ENCODE results near the gene ASCL1.

DNA sequence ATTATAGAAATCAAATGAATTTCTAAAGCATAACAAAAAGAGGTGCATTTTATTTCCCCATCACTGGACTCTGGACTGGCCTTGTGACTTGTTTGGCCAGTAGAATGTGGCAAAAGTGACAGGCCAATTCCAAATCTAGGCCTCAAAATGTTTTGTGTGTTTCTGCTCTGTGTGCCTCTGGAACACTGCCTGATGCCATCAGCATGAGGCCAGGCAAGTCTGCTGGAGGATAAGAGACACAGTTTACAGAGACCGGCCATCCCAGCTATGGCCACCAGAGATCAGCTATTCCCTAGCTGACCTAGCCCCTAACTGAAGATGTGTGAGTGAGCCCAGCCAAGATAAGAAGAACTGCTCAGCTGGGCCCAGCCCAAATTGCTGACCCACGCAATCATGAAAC lies 32.9 kb downstream of the ASCL1 start:
- TF ChIP-seq, protein P1, sequence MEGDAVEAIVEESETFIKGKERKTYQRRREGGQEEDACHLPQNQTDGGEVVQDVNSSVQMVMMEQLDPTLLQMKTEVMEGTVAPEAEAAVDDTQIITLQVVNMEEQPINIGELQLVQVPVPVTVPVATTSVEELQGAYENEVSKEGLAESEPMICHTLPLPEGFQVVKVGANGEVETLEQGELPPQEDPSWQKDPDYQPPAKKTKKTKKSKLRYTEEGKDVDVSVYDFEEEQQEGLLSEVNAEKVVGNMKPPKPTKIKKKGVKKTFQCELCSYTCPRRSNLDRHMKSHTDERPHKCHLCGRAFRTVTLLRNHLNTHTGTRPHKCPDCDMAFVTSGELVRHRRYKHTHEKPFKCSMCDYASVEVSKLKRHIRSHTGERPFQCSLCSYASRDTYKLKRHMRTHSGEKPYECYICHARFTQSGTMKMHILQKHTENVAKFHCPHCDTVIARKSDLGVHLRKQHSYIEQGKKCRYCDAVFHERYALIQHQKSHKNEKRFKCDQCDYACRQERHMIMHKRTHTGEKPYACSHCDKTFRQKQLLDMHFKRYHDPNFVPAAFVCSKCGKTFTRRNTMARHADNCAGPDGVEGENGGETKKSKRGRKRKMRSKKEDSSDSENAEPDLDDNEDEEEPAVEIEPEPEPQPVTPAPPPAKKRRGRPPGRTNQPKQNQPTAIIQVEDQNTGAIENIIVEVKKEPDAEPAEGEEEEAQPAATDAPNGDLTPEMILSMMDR (IDR thresholded peaks at IDR 0.05; ENCODE audit: low read depth, low read length, missing input control) = peak; percentile 24
- no peak for TF ChIP-seq EGR1 (IDR thresholded peaks at IDR 0.05; ENCODE audit: low read depth in 2 of 2)
- peak; percentile 55 for TF ChIP-seq SP1 (IDR thresholded peaks at IDR 0.05)
- peak; percentile 42 for TF ChIP-seq YY1 (IDR thresholded peaks at IDR 0.05)
- TF ChIP-seq RAD21 (IDR thresholded peaks at IDR 0.05) = peak; percentile 76 to 80
- TF ChIP-seq, protein P2, sequence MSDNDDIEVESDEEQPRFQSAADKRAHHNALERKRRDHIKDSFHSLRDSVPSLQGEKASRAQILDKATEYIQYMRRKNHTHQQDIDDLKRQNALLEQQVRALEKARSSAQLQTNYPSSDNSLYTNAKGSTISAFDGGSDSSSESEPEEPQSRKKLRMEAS (IDR thresholded peaks at IDR 0.05) = no peak
- TF ChIP-seq FOXA1 (IDR thresholded peaks at IDR 0.05) = no peak
